Coronary artery (tissue), 2 donors: Measurements from ENCODE around the gene SMARCD2.
"Not testable (repeated sequence)": the region's sequence is repeated elsewhere in the genome, so short reads cannot be mapped to it uniquely, and the experiment has no call there.

Experiments
- DNase-seq: peaks from one replicate; pipeline ENCODE4 v3.0.0-alpha.2; 2017; ENCODE audit warnings: low spot score
- H3K27ac ChIP-seq, 2 donors: fragments of 200-600 bp; sonication (generic); one replicate each; pipeline ENCODE4 v1.5.1; 2016 to 2019
- H3K4me3 ChIP-seq: fragments of 200-600 bp; sonication (generic); 2 replicates; pipeline ENCODE4 v1.5.1; 2016; ENCODE audit warnings: mild to moderate bottlenecking, moderate library complexity
- CTCF ChIP-seq: fragments of 200-600 bp; sonication (generic); IDR thresholded peaks from one replicate; pipeline ENCODE4 v1.5.1; 2019; ENCODE audit warnings: antibody characterized with exemption

Gene SMARCD2

DNA sequence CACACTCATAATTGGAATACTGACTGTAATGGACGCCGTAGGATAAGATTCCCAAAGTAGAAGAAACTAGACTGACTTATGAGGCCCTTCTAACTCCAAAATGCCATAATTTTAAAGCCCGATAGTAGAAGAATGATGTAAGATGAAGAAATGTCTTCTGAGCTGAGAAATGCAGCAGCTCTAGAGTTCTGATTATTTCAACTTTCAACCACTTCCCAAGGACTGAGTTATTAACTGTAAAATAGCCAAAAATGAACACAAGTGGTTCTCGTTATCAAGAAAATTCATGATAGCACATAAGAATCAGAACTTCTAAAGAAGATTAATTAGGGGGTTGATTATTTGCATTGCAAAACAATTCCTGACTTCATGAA is 27.8 kb upstream of the SMARCD2 start:
- not testable (repeated sequence) for DNase-seq, H3K4me3 ChIP-seq, H3K27ac ChIP-seq

DNA sequence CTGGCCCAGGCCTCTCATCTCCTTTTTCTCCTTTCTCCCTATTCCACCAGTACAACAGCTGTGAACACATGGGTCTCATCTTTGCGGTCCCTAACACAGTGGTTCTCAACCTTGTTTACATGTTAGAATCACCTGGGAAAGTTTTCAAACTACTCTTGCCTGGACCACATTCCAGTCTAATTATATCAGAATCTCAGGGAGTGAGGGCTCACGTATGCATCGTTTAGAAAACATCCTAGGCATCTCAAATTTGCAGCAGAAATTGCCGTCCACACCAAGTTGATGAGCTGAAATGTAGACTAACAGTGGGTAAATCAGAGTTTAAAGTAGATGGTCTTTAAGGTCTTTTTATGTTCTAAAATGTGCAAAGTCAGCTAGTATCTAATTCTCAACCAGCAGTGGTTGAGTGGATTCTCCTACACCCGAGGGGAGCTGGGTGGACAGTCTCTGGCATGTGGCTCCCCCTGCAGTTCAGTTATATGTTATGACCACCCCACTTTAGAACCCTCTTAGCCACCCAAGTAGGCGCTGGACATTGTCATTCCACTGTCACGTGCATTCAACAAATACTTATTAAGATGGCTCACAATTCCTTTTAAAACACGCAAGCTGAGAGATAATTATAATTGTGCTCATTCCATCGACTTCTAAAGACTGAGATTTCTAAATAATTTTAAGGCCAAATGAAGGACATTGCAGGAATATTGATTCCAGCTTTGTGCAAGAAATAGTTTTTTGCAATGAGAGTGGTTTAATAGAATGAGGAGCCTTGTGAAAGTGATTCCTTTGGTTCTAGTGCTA is 27.2 kb upstream of the SMARCD2 start:
- not testable (repeated sequence) for DNase-seq, H3K4me3 ChIP-seq, H3K27ac ChIP-seq

GRCh38 chr17:63866625-63867024 is 24.1 kb upstream of the SMARCD2 start:
- DNase-seq, H3K27ac ChIP-seq, H3K4me3 ChIP-seq: not testable (repeated sequence)

DNA sequence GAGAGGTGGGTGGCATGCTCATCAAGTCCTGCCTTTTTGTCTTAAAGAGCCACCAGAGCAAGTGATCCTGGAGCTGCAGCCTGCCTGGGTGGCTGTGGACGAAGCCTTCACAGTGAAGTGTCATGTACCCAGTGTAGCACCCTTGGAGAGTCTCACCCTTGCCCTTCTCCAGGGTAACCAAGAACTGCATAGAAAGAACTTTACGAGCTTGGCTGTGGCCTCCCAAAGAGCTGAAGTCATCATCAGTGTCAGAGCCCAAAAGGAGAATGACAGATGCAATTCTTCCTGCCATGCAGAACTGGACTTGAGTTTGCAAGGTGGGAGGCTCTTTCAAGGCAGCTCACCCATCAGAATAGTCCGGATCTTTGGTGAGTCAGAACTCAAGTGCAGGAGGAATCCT is 16.8 kb upstream of the SMARCD2 start:
- H3K27ac ChIP-seq: no peak overlapping the region
- H3K4me3 ChIP-seq: no peak overlapping the region
- DNase-seq: no peak
- TF ChIP-seq CTCF: no peak

- H3K4me3 ChIP-seq, DNase-seq, H3K27ac ChIP-seq: not testable (repeated sequence)
Observed at GRCh38 chr17:63856425-63856824, 13.9 kb upstream of the SMARCD2 start.

- Histone ChIP-seq H3K27ac (no peak overlapping the region), H3K4me3 (no peak overlapping the region)
- TF ChIP-seq CTCF: no peak
- no peak for DNase-seq
Observed at GRCh38 chr17:63855185-63855584, 12.7 kb upstream of the SMARCD2 start.

DNA sequence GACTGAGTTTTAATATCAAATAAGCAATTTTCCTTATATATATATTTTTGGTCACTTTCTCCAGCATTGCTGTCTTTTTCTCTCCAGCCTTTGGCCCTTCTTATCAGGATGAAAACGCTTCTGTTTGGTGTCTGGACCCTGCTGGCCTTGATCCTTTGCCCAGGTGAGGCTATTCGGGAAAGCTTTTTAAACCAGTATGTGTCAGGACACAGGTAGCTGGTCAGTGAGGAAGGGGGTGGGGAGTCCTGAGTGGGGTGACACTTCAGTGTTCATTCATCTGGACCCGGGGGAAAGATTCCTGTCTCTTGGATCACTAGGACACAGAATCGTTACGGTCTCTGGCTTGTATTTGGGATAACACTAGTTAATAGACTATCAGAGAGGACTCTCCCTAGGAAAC is 12.2 kb upstream of the SMARCD2 start:
- no peak overlapping the region for H3K27ac ChIP-seq
- TF ChIP-seq CTCF: no peak
- no peak overlapping the region for H3K4me3 ChIP-seq
- no peak for DNase-seq

DNA sequence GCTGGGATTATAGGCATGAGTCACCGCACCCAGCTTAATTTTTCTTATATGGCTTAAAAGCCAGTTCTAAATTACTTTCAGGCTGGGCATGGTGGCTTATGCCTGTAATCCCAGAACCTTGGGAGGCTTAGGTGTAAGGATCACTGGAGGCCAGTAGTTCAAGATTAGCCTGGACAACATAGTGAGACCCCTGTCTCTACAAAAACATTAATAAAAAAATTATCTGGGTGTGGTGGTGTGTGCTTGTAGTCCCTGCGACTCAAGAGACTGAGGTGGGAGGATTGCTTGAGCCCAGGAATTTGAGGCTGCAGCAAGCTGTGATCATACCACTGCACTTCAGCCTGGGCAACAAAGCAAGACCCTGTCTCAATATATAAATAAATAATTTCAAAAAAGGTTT is 10.8 kb upstream of the SMARCD2 start:
- no peak overlapping the region for H3K27ac ChIP-seq

GRCh38 chr17:63850401-63850800 is 7.9 kb upstream of the SMARCD2 start:
- H3K27ac ChIP-seq: no peak overlapping the region
- no peak for DNase-seq
- H3K4me3 ChIP-seq: no peak overlapping the region
- TF ChIP-seq CTCF: no peak

More for the DNA sequence above, 10.8 kb upstream of the SMARCD2 start:
- TF ChIP-seq CTCF: no peak
- DNase-seq: no peak
- no peak overlapping the region for H3K4me3 ChIP-seq
